K562 (cell line): ENCODE results near the gene DEFB124. TPM values are rescaled to one million over a fixed set of nuclear protein-coding genes. Genes with fewer than 3 reads are reported as not detected.
A peak's percentile ranks its signal among the peaks of the same experiment; 100 is the strongest.

Experiments
- ARID1B ChIP-seq: fragments of 450-650 bp; IDR thresholded peaks from 2 replicates; pipeline ENCODE4 v1.6.1; 2016; ENCODE audit warnings: antibody characterized with exemption, mild to moderate bottlenecking, inconsistent platforms
- CBFA2T2 ChIP-seq: fragments of 450-650 bp; conservative IDR thresholded peaks from 2 replicates; pipeline ENCODE4 v1.6.1; 2017; ENCODE audit warnings: mild to moderate bottlenecking
- CBFA2T3 ChIP-seq: fragments of 450-650 bp; IDR thresholded peaks from 2 replicates; pipeline ENCODE4 v1.6.1; 2017
- DPF2 ChIP-seq: fragments of 450-650 bp; IDR thresholded peaks from 2 replicates; pipeline ENCODE4 v1.6.1; 2016
- HDAC3 ChIP-seq: fragments of 450-650 bp; IDR thresholded peaks from 2 replicates; pipeline ENCODE4 v1.6.1; 2018; ENCODE audit warnings: borderline replicate concordance, mild to moderate bottlenecking, moderate library complexity; ENCODE audit not compliant: partially characterized antibody
- HEY1 ChIP-seq: fragments of 250-450 bp; sonication (Bioruptor Pico); IDR thresholded peaks from 2 replicates; pipeline ENCODE4 v1.5.0; 2020; ENCODE audit warnings: mild to moderate bottlenecking, moderate library complexity, borderline replicate concordance
- KDM1A ChIP-seq, 2 experiments: fragments of 450-650 bp; IDR thresholded peaks; 2 replicates each; pipeline ENCODE4 v1.6.1; 2016; ENCODE audit warnings: mild to moderate bottlenecking in 2 of 2
- MGA ChIP-seq: fragments of 450-650 bp; IDR thresholded peaks from 2 replicates; pipeline ENCODE4 v1.6.1; 2016; ENCODE audit warnings: mild to moderate bottlenecking, moderate library complexity
- MLX ChIP-seq, 2 experiments: fragments of 450-650 bp in 1 of 2; sonication (generic) in 1 of 2; formaldehyde crosslinking; conservative IDR thresholded peaks; 2 replicates each; pipeline versions ENCODE4 v1.4.0 to v1.8.1; 2020 to 2022; ENCODE audit warnings: mild to moderate bottlenecking in 1 of 2, missing genetic modification reagents in 1 of 2
- NRF1 ChIP-seq, 2 experiments: fragments of 450-650 bp; IDR thresholded peaks in 1 of 2; conservative IDR thresholded peaks in 1 of 2; 2 replicates each; pipeline ENCODE4 v1.6.1; 2014; ENCODE audit warnings: mild to moderate bottlenecking in 2 of 2
- RBFOX2 ChIP-seq: fragments of 200-400 bp; formaldehyde crosslinking; IDR thresholded peaks from 2 replicates; pipeline ENCODE4 v1.6.1; 2017; ENCODE audit warnings: low read depth, mild to moderate bottlenecking, low read length, moderate library complexity
- SNAPC5 ChIP-seq: fragments of 250-450 bp; sonication (Bioruptor Pico); IDR thresholded peaks from 2 replicates; pipeline ENCODE4 v1.8.0; 2021; ENCODE audit warnings: moderate library complexity, mild to moderate bottlenecking, inconsistent platforms
- SNRNP70 ChIP-seq: fragments of 200-400 bp; formaldehyde crosslinking; optimal IDR thresholded peaks from 2 replicates; pipeline ENCODE3; 2017; ENCODE audit warnings: low read depth, low read length
- TBP ChIP-seq: optimal IDR thresholded peaks from 2 replicates; pipeline ENCODE3; 2011; ENCODE audit warnings: low read depth, low read length, improper control_type of control experiment
- polyA plus RNA-seq, 8 experiments: library from polyadenylated mRNA; depleted of rRNA in 4 of 8; stranded (reverse) in 5 of 8; unstranded in 3 of 8; fragments of >200 nt; fragmentation: Nextera tagmentation in 2 of 8; fragmentation: Illumina TruSeq in 1 of 8; extraction: Ambion mirVana in 2 of 8; extraction: Trizol in 1 of 8; gene quantifications; 2 replicates each; pipeline versions ENCODE4 v1.2.1 to v1.2.3, GENCODE V29; 2011 to 2014; ENCODE audit warnings: inconsistent platforms in 1 of 8, missing spikeins in 1 of 8
- total RNA-seq, 7 experiments: library from RNA; depleted of rRNA in 6 of 7; stranded (reverse); fragments of >200 nt in 6 of 7; fragmentation: Illumina TruSeq in 2 of 7; extraction: Trizol in 2 of 7; gene quantifications; 2 replicates each; pipeline versions ENCODE4 v1.2.1 to v1.2.3, GENCODE V29; 2011 to 2021; ENCODE audit warnings: low replicate concordance in 1 of 7

Gene DEFB124
- total and polyA plus RNA-seq, 9 of the 15 experiments (the other 6 are each of a cell fraction or from before 2014, with no cell fraction given) = not detected

GRCh38 chr20:31472395-31473330 is 2.3 kb downstream of the DEFB124 start (continued):
- no peak for TF ChIP-seq DPF2
- no peak for TF ChIP-seq MGA
- peak; percentile 65 for TF ChIP-seq CBFA2T3
- TF ChIP-seq MLX (CRISPR knock-in tag; conservative IDR thresholded peaks at IDR 0.05) = no peak
- peak; percentile 12 to 42; a peak in 2 of 4 replicates for TF ChIP-seq KDM1A (IDR thresholded peaks at IDR 0.05)
- TF ChIP-seq HDAC3 = no peak
- peak; percentile 66 for TF ChIP-seq ARID1B
- no peak for TF ChIP-seq TBP
- TF ChIP-seq CBFA2T2 = peak; percentile 51; the same call in 1 of the 2 replicates
- TF ChIP-seq HEY1 (CRISPR knock-in tag) = no peak
- no peak for TF ChIP-seq RBFOX2
- TF ChIP-seq SNRNP70 = no peak
- TF ChIP-seq NRF1 (conservative IDR thresholded peaks at IDR 0.05 in 1 of 2, IDR thresholded peaks at IDR 0.05 in 1 of 2) = no peak
- TF ChIP-seq SNAPC5 = no peak
